ENCODE data around the gene ACOX3. TPM values are rescaled to one million over a fixed set of nuclear protein-coding genes. Genes with fewer than 3 reads are reported as not detected.

ACOX3 gene
- total and polyA plus RNA-seq, 10 of the 15 experiments (the other 5 are each of a cell fraction or from before 2014, with no cell fraction given), result 2.0 to 24.5 (median 14.0) TPM

DNA sequence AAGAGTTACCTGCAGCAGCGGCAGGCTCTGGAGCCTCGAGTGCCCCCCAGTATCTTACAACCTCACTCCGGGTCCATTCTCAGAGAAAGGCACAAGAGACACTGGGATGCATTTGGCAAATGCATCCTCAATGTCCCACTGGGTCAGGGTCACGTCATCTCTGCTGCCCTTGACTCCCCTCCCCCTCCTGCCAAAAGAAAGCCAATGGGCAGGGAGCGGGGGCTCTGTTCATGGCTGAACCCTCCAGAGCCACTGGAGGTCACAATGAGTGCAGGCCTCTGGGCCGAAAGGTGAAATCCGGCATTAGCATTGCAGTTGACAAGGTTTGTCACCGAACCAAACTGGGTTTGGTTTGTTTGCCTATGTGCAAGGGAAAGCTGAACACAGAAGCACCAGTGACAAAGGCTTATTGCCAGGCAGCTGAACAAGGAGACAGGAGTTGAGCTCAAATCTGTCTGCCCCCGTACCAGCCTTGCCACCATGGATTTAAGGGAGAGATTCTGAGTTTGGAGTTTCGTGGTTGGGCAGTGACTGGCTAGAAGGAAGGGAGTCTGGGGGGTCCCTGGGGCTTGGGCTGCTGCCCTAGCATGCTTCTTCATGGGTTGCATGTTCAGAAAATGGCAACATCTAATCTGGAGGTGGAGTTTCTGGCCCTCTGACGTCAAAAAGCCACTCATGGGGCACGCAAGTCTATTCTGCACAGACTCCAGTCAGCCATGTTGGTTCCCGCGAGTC, 106.6 kb downstream of the ACOX3 start:
- Histone ChIP-seq H3K4me3 (no peak overlapping the region), H4K20me1 (ENCODE audit: control insufficient read depth, insufficient read depth) (no peaks in the 10 kb centered on the region), H2AFZ (ENCODE audit: control insufficient read depth, low read depth, low read length) (no peak overlapping the region), H3K36me3 (ENCODE audit: control insufficient read depth in 2 of 2, insufficient read depth in 2 of 2, low read length in 1 of 2) (no peaks in the 10 kb centered on the region), H3K9ac (ENCODE audit: control insufficient read depth, insufficient read depth, low read length) (no peak overlapping the region), H3K27me3 (replicated peaks in 1 of 2; ENCODE audit: control insufficient read depth in 2 of 2, insufficient read depth in 2 of 2, low read length in 1 of 2) (0 out of 4 replicates have a peak, but pooled peaks cover 0 to 3% of the 10 kb centered on the region in 2 experiments), H3K4me2 (ENCODE audit: control insufficient read depth, insufficient read depth) (no peak overlapping the region), H3K79me2 (ENCODE audit: control insufficient read depth, insufficient read depth, low read length) (no peaks in the 10 kb centered on the region), H3K9me3 (replicated peaks; ENCODE audit: control insufficient read depth, insufficient read depth, low read length) (no peaks in the 10 kb centered on the region; the same call in 1 of the 3 replicates), H3K27ac (ENCODE audit: control insufficient read depth, insufficient read depth) (no peak overlapping the region), H3K4me1 (ENCODE audit: control insufficient read depth, insufficient read depth, low read length) (no peaks in the 10 kb centered on the region)
- no TSS peak for BruUV-seq (replicated peaks)
- 43% methylated on average over 14 of the region's 14 CpGs for WGBS (ENCODE audit: insufficient coverage, insufficient replicate concordance, low lambda C conversion rate, missing lambda C conversion rate)
- POLR2A ChIA-PET, result no interaction called here
- DNase-seq (ENCODE audit: low read depth, low spot score) (no peak), ATAC-seq (no peak), FAIRE-seq (no peak)
- SMC1A ChIA-PET (ENCODE audit: uncharacterized antibody, unreplicated experiment), result interaction anchor here (1.4 kb wide), 1 partner anchor 9 kb away, joined by 3 read pairs; no protein-coding TSS in a partner anchor
- intact Hi-C loops (cut with micrococcal nuclease; ENCODE audit: unreplicated experiment) (no loop called here), in situ Hi-C loops (cut with MboI) (no loop called here)
- RAD21 ChIA-PET (ENCODE audit: unreplicated experiment), result no interaction called here
- no peak for TF ChIP-seq EGR1 (IDR thresholded peaks at IDR 0.05; ENCODE audit: borderline replicate concordance in 1 of 2, low read depth in 2 of 2, low read length in 2 of 2)
- TF ChIP-seq, protein P1, sequence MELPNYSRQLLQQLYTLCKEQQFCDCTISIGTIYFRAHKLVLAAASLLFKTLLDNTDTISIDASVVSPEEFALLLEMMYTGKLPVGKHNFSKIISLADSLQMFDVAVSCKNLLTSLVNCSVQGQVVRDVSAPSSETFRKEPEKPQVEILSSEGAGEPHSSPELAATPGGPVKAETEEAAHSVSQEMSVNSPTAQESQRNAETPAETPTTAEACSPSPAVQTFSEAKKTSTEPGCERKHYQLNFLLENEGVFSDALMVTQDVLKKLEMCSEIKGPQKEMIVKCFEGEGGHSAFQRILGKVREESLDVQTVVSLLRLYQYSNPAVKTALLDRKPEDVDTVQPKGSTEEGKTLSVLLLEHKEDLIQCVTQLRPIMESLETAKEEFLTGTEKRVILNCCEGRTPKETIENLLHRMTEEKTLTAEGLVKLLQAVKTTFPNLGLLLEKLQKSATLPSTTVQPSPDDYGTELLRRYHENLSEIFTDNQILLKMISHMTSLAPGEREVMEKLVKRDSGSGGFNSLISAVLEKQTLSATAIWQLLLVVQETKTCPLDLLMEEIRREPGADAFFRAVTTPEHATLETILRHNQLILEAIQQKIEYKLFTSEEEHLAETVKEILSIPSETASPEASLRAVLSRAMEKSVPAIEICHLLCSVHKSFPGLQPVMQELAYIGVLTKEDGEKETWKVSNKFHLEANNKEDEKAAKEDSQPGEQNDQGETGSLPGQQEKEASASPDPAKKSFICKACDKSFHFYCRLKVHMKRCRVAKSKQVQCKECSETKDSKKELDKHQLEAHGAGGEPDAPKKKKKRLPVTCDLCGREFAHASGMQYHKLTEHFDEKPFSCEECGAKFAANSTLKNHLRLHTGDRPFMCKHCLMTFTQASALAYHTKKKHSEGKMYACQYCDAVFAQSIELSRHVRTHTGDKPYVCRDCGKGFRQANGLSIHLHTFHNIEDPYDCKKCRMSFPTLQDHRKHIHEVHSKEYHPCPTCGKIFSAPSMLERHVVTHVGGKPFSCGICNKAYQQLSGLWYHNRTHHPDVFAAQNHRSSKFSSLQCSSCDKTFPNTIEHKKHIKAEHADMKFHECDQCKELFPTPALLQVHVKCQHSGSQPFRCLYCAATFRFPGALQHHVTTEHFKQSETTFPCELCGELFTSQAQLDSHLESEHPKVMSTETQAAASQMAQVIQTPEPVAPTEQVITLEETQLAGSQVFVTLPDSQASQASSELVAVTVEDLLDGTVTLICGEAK (IDR thresholded peaks at IDR 0.05; ENCODE audit: borderline replicate concordance), result no peak
- TF ChIP-seq, protein P2, sequence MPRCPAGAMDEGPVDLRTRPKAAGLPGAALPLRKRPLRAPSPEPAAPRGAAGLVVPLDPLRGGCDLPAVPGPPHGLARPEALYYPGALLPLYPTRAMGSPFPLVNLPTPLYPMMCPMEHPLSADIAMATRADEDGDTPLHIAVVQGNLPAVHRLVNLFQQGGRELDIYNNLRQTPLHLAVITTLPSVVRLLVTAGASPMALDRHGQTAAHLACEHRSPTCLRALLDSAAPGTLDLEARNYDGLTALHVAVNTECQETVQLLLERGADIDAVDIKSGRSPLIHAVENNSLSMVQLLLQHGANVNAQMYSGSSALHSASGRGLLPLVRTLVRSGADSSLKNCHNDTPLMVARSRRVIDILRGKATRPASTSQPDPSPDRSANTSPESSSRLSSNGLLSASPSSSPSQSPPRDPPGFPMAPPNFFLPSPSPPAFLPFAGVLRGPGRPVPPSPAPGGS (IDR thresholded peaks at IDR 0.05; ENCODE audit: borderline replicate concordance, insufficient read depth, low read depth, low read length, poor library complexity, severe bottlenecking), result no peak
- TF ChIP-seq ZZZ3 (IDR thresholded peaks at IDR 0.05; ENCODE audit: control insufficient read depth, insufficient read length, low read depth), result no peak
- CTCF ChIA-PET, result no interaction called here
